Panc1 (cell line): ENCODE results near the gene WDR74.

Experiments
- CTCF ChIP-seq: fragments of 450-650 bp; IDR thresholded peaks from 2 replicates; pipeline ENCODE4 v1.5.1; 2017; ENCODE audit warnings: mild to moderate bottlenecking
- POLR2AphosphoS5 ChIP-seq: IDR thresholded peaks from 2 replicates; pipeline ENCODE4 v1.6.1; 2012; ENCODE audit warnings: mild to moderate bottlenecking, low read depth, low read length, moderate library complexity
- REST ChIP-seq, 2 experiments: IDR thresholded peaks; 2 replicates each; pipeline ENCODE4 v1.6.1; 2011 to 2012; ENCODE audit warnings: low read depth in 2 of 2, control low read depth in 1 of 2, low read length in 1 of 2, mild to moderate bottlenecking in 1 of 2, moderate library complexity in 1 of 2; ENCODE audit not compliant: insufficient read depth in 1 of 2
- SIN3A ChIP-seq: IDR thresholded peaks from 2 replicates; pipeline ENCODE4 v1.6.1; 2012; ENCODE audit warnings: low read depth, mild to moderate bottlenecking, low read length, moderate library complexity, borderline replicate concordance; ENCODE audit not compliant: insufficient read depth
- TCF7L2 ChIP-seq: IDR thresholded peaks from 2 replicates; pipeline ENCODE4 v1.6.1; 2011; ENCODE audit warnings: mild to moderate bottlenecking, low read depth, low read length, inconsistent platforms

GRCh38 chr11:62880231-62880802, 40.9 kb upstream of the WDR74 start:
- TF ChIP-seq CTCF (no peak), POLR2AphosphoS5 (no peak), SIN3A (no peak), TCF7L2 (no peak), REST (IDR thresholded peaks at IDR 0.05; ENCODE audit: insufficient read depth in 1 of 2, low read depth in 2 of 2, low read length in 1 of 2) (no peak)
